ENCODE measurements around the gene GPNMB.
A peak's percentile ranks its signal among the peaks of the same experiment; 100 is the strongest.
"Not testable (repeated sequence)": the region's sequence is repeated elsewhere in the genome, so short reads cannot be mapped to it uniquely, and the experiment has no call there.

Gene GPNMB

GRCh38 chr7:23246555-23246954, at the start of gene GPNMB:
Gene GPNMB (plus strand): TSS chr7:23246775. CDS start chr7:23246858, 83 bp downstream.
- DNase-seq, result no peak

DNA sequence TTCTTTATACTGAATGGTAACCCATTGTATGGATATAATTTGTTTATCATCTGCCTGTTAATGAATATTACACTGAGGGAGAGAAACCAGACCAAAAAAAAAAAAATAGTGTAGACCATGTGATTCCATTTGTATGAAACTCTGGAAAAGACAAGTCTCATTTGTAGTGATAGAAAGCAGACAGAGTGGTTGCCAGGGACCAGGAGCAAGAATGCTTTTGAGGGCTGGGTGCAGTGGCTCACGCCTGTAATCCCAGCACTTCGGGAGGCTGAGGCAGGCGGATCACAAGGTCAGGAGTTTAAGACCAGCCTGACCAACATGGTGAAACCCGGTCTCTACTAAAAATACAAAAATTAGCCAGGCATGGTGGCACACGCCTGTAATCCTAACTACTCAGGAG, 48.8 kb upstream of the GPNMB start:
- DNase-seq, result not testable (repeated sequence)

DNA sequence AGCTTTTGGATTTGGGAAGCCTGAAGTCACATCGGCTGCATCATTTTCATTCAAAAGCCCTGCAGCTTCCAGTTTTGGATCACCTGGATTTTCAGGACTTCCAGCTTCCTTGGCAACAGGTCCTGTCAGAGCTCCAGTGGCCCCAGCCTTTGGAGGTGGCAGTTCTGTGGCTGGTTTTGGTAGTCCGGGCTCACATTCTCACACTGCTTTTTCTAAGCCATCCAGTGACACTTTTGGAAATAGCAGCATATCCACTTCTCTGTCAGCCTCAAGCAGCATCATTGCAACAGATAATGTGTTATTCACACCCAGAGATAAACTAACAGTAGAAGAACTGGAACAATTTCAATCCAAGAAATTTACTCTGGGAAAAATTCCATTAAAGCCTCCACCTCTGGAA, 46.2 kb upstream of the GPNMB start:
- DNase-seq, result no peak

- no peak for DNase-seq
These were observed 42.3 kb upstream of the GPNMB start for GRCh38 chr7:23204241-23204640.

- no peak for DNase-seq
These were observed 41.0 kb upstream of the GPNMB start for GRCh38 chr7:23205577-23205908.

DNA sequence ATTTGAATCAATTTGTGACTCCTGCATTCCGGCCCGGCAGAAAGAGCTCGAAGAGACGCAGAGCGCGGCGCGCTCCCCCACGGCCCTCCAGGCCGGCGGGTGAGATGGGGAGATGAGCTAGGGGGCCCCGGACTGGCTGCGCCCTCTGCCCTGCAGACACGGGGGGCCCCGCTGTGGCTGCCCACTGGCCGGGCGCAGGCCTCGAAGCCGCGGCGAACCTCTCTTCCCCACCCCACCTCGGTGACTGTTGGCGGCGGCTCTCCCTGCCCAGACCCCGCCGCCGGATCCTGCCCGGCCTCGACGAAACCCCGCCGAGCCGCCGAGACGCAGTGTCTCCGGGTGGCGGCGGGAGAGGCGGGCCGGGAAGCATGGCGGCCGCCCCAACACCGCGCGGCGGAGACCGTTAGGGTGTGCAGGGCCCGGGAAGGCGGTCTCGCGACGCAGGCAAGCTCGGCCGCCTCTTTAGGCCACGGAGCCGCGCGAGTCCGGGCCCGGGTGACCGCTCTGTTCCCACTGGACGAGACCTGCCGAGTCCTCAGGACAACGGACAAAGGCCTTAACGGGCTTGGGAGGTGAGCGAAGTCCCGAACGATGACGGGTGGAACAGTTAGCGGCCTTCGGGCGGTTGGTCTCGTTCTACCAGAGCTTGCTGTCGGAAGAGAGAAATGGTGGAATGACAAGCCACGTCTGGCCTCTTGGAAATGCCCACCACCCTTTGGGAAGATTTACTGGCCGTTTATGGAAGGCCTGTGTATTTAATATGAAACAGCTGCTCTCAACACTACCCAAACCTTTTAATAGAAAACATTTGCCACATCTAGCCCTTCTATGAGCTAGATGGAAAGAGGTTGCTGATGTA, 40.4 kb upstream of the GPNMB start:
- peak in 1 of 14 donors; percentile 37 for DNase-seq

GRCh38 chr7:23207021-23207420, 39.6 kb upstream of the GPNMB start:
- DNase-seq, result no peak

- DNase-seq, result no peak
These were observed 38.7 kb upstream of the GPNMB start for GRCh38 chr7:23207884-23208283.

- no peak for DNase-seq
These were observed 38.3 kb upstream of the GPNMB start for GRCh38 chr7:23208316-23208715.

GRCh38 chr7:23210506-23210905, 36.1 kb upstream of the GPNMB start:
- DNase-seq, result no peak

DNA sequence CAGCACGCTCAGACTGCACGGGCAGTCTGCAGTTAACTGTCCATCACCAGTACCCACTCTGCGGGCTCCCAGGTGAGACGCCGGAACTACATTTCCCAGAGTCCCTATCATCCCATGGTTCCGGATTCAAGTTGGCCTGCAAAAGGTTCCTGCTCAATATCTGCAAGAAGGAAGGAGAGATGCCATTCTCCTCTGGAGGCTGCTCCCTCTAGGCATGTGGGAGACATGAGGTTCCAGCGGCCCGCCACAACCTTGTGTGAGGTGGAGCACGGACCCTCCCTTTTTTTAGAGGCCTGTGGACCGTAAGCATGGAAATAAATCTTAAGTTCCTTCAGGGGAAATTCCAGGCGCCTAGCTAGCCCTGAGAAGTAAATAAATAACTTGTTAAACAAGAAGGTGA, 35.0 kb upstream of the GPNMB start:
- no peak for DNase-seq

GRCh38 chr7:23212395-23212794, 34.2 kb upstream of the GPNMB start:
- no peak for DNase-seq

- DNase-seq, result no peak
These were observed 33.7 kb upstream of the GPNMB start for GRCh38 chr7:23212841-23213240.

DNA sequence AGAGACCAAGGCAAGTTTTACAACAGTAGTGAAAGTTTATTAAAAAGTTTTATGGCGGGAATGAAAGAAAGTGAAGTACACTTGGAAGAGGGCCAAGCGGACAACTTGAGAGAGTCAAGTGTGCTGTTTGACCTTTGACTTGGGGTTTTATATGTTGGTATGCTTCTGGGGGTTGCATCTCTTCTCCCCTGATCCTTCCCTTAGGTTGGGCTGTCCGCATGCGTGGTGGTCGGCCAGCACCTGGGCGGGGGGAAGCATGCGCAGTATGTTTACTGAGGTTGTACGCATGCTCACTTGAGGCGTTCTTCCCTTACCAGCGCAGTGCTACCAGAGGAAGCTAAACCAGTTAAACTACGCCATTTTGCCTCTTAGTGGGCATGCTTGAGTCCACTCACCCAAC, 32.8 kb upstream of the GPNMB start:
- no peak for DNase-seq

DNA sequence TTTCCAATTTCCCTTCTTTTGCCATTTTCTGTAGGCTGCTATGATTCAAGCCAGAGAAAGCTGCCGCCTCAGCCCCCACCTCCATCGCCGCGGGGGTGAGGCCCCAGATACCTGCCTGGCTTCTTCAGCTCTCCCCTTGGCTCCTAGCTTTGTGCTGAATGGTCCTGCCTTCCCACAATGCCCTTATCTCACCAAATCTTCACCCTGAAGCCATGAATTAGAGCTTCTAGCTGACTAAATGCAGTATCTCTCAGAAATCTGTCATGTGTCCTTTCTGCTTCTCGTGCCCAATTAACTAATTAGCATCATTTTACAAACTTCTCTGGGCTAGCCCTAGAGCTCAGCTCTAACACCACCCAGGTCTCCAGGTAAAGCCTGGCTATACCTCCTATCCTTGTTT, 32.2 kb upstream of the GPNMB start:
- DNase-seq, result no peak

DNA sequence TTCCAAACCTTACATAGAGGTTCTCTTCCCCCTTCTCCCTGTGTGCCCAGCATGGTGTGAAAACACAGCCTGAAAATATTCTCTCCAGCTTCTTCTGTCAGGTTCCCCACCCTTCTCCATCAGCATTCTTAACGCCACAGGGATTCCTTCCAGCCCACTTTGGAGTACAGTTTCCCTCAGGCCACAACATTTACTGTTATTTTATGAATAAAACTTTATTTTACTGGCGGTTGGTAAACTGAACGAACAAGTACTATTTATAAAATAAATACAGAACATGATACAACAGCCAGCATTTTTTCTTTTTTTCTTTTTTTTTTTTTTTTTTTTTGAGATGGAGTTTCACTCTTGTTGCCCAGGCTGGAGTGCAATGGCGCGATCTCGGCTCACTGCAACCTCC, 31.6 kb upstream of the GPNMB start:
- DNase-seq, result no peak

DNA sequence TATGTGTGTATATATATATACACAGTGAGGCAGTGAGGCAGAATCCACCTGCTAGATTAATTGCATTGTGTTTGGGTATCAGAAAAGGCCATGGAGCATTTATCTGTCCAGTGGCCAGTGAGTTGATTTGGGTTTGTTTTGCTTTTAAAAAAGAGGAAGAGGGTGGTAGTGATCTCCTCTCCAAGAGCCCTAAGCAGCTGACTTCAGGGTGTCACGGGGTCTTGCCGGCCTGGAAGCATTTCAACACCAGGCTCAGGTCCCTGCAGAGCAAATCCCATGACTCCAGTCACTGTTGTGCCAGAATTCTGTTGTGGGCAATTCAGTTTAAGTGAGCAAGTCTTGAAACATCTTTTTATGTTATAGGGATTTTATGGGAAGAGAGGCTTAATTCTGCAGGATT, 30.6 kb upstream of the GPNMB start:
- DNase-seq, result peak in 11 of 14 donors; percentile 9 to 59 (median 37)

GRCh38 chr7:23218196-23218595, 28.4 kb upstream of the GPNMB start:
- DNase-seq, result no peak

GRCh38 chr7:23220690-23221305, 25.8 kb upstream of the GPNMB start:
- DNase-seq, result no peak

- DNase-seq, result peak in 1 of 14 donors; percentile 18
These were observed 24.0 kb upstream of the GPNMB start for GRCh38 chr7:23222439-23223030.

DNA sequence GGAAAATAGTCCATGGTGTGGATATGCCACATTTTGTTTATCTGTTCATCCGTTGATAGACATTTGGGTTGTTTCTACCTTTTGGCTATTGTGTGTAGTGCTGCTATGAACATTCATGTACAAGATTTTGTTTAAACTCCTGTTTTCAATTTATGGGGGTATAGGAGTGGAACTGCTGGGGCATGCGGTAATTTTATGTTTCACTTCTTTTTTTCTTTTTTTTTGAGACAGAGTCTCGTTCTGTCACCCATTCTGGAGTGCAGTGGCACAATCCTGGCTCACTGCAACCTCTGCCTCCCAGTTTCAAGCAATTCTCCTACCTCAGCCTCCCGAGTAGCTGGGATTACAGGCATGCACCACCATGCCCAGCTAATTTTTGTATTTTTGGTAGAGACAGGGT, 22.2 kb upstream of the GPNMB start:
- DNase-seq, result not testable (repeated sequence)

- DNase-seq, result peak in 2 of 14 donors; percentile 7 to 9
These were observed 19.6 kb upstream of the GPNMB start for GRCh38 chr7:23226844-23227450.

- no peak for DNase-seq
These were observed 18.2 kb upstream of the GPNMB start for GRCh38 chr7:23228412-23228811.
